ENCODE measurements around the gene OMP.
A peak's percentile ranks its signal among the peaks of the same experiment; 100 is the strongest.

The OMP gene

GRCh38 chr11:77139201-77139600 lies 36.6 kb downstream of the OMP start:
- Mint-ChIP-seq H3K36me3 (ENCODE audit: low read depth) (no peaks in the 10 kb centered on the region), H3K27ac (no peak overlapping the region), H3K27me3 (peaks cover 35% of the 10 kb centered on the region), H3K4me3 (no peak overlapping the region), H3K4me1 (ENCODE audit: low read depth) (peaks cover 29% of the 10 kb centered on the region), H3K9me3 (no peaks in the 10 kb centered on the region)

DNA sequence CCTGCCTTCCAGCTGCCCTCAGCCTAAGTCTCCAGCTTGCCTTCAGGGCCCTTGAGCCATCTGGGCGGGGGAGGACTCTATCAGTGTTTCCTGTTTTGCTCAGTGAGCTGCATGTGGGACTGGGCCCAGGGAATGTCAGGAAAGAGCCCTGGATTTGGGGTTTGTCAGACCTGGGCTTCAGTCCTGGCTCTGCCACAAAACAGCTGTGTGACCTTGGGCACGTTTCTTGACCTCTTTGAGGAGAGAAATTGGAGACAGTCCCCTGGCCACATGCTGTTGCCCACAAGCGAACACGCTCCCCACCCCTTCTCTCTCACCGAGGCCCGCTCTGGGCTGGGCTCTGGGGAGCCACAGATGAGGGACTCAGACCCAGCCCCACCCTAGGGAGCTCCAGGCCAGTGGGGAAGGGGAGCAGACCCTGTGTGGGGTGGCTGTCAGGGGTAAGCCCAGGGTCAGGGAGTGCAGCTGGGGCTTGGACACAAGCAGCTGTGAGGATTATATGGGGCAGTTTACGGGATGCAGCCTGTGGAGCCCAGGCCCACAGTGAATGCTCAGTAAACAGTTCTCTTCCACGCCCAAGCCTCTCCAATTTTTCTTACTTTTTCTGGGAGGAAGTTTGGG lies 37.7 kb downstream of the OMP start:
- Mint-ChIP-seq H3K4me1 (ENCODE audit: low read depth) (peaks cover 29% of the 10 kb centered on the region), H3K27me3 (peaks cover 35% of the 10 kb centered on the region), H3K9me3 (no peaks in the 10 kb centered on the region), H3K4me3 (no peak overlapping the region), H3K27ac (no peak overlapping the region), H3K36me3 (ENCODE audit: low read depth) (no peaks in the 10 kb centered on the region)

DNA sequence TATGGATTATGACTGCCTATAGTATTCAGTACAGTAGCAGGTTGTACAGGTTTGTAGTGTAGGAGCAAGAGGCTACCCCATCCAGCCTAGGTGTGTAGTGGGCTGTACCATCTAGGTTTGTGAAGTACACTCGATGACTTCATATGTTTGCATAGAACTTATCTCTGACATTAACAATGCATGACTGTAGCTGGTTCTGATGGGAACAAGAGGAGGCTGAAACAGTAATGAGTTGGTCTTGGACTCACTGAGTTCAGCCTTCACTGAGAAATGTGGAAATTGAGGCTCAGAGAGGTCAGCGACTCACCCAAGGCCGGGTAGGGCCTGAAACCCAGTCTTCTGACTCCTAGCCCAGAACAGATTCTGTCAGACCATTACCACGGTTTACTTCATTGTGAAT lies 38.4 kb downstream of the OMP start:
- no peaks in the 10 kb centered on the region for H3K9me3 Mint-ChIP-seq
- no peak overlapping the region for H3K4me3 Mint-ChIP-seq
- H3K27me3 Mint-ChIP-seq: peaks cover 31% of the 10 kb centered on the region
- peaks cover 23% of the 10 kb centered on the region for H3K4me1 Mint-ChIP-seq (ENCODE audit: low read depth)
- no peaks in the 10 kb centered on the region for H3K36me3 Mint-ChIP-seq (ENCODE audit: low read depth)
- no peak overlapping the region for H3K27ac Mint-ChIP-seq

DNA sequence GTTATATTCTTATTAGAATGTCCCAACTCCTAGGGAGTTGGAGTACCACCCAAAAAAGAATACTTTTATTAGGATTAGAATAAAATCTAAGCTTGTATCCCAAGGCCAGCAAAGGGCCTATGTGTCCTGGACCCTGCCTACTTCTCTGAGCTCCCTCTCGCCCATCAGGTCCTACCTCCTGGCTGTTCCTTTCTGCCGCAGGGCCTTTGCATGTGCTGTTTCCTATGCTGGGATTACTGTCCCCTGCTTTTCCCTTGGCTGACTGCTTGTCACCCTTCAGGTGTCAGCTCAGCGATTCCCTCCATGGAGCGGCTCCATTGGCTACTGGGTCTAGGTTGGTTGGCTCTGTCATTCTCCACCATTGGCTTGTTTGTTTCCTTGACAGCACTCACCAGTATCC lies 38.8 kb downstream of the OMP start:
- Mint-ChIP-seq H3K27me3 (peaks cover 27% of the 10 kb centered on the region), H3K9me3 (no peaks in the 10 kb centered on the region), H3K27ac (no peak overlapping the region), H3K4me3 (no peak overlapping the region), H3K4me1 (ENCODE audit: low read depth) (peaks cover 18% of the 10 kb centered on the region), H3K36me3 (ENCODE audit: low read depth) (no peaks in the 10 kb centered on the region)

GRCh38 chr11:77142091-77142975 lies 39.7 kb downstream of the OMP start:
- Mint-ChIP-seq H3K4me1 (ENCODE audit: low read depth) (peaks cover 22% of the 10 kb centered on the region), H3K27ac (peak overlapping the region; percentile 28), H3K27me3 (peaks cover 18% of the 10 kb centered on the region), H3K4me3 (no peak overlapping the region), H3K9me3 (no peaks in the 10 kb centered on the region), H3K36me3 (ENCODE audit: low read depth) (no peaks in the 10 kb centered on the region)

DNA sequence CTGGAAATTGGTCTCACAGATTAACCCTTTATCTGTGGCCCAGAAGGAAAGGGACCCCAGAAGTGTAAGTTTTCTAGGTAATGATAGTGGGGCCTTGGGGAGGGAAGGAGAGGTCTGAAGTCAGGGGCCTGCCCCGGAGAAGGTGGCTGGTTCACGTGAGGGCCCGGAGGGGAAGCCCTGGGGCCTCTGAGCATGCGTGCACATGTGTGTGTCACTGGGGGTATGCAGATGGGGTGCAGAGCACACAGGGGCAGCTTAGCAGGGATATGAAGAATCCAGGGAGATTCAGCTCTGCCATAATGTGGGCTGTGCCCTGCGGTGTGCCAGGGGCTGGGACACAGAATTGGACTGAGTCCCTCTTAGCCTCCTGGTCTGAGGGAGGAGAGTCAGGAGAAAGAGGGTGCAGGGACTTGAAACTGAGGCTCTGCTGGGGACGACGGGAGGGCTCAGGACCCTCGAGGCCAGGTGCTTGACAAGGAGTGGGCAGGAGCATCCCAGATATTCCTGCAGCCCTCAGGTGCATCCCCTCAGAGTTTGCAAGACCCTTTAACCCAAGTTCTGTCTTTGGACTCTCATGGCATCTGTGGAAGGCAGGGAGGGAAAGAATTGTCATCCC lies 40.9 kb downstream of the OMP start:
- Mint-ChIP-seq H3K27ac (no peak overlapping the region), H3K27me3 (peaks cover 16% of the 10 kb centered on the region), H3K4me3 (no peak overlapping the region), H3K4me1 (ENCODE audit: low read depth) (peaks cover 33% of the 10 kb centered on the region), H3K36me3 (ENCODE audit: low read depth) (no peaks in the 10 kb centered on the region), H3K9me3 (no peaks in the 10 kb centered on the region)

DNA sequence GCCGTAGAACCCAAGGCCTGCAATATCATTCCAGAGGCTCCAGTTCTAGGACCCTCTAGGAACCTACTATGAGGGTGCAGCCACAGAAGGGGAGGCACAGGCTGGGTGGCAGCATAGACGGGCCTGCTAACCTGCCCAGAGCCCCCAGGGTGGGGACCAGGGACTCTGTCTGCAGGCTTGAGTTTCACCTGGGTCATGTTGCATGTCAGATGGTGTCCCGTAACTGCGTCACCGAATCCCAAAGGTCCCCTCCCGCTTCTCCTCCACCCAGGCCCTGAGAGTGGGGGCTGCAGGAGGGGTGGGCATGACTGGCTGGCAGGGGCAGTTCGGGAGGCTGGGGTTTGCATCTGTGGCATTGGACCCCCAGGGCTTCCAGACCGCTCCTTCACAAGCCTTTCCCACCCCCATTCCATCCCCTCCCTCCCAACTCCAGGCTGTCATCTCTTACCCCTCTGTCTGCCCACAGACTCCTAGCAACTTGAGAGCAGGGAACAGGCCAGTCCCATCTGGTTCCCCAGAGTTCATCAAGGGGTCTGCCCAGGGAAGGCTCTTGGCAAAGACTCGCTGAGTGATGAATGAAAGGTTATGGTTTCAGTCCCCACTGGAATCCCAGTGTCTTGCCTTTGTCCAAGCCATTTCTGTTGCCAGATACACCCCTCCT lies 41.7 kb downstream of the OMP start:
- Mint-ChIP-seq H3K27me3 (peaks cover 8% of the 10 kb centered on the region), H3K4me3 (no peak overlapping the region), H3K4me1 (ENCODE audit: low read depth) (peaks cover 34% of the 10 kb centered on the region), H3K9me3 (no peaks in the 10 kb centered on the region), H3K27ac (no peak overlapping the region), H3K36me3 (ENCODE audit: low read depth) (no peaks in the 10 kb centered on the region)

- Mint-ChIP-seq H3K4me3 (no peak overlapping the region), H3K27ac (no peak overlapping the region), H3K9me3 (no peaks in the 10 kb centered on the region), H3K4me1 (ENCODE audit: low read depth) (peaks cover 34% of the 10 kb centered on the region), H3K36me3 (ENCODE audit: low read depth) (no peaks in the 10 kb centered on the region), H3K27me3 (peaks cover 2% of the 10 kb centered on the region)
These were observed 42.3 kb downstream of the OMP start for GRCh38 chr11:77144857-77145428.

GRCh38 chr11:77146261-77147035 lies 43.8 kb downstream of the OMP start:
- no peak overlapping the region for H3K4me3 Mint-ChIP-seq
- H3K27me3 Mint-ChIP-seq: peaks cover 3% of the 10 kb centered on the region
- H3K27ac Mint-ChIP-seq: no peak overlapping the region
- peaks cover 36% of the 10 kb centered on the region for H3K4me1 Mint-ChIP-seq (ENCODE audit: low read depth)
- H3K9me3 Mint-ChIP-seq: no peaks in the 10 kb centered on the region
- no peaks in the 10 kb centered on the region for H3K36me3 Mint-ChIP-seq (ENCODE audit: low read depth)

DNA sequence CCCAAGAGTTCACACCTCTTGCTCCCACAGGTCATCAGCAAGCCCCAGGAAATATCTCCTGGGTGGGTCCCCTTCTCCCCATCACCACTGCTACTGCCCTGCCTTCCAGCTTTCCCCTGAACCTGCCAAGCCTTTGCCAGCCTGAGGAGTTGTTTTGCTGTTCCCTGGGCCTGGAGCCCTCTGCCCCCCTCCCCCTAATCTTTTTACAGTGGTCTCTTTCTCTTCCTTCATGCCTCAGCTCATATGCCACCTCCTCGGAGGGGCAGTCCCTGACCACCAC lies 44.3 kb downstream of the OMP start:
- peaks cover 36% of the 10 kb centered on the region for H3K4me1 Mint-ChIP-seq (ENCODE audit: low read depth)
- H3K9me3 Mint-ChIP-seq: no peaks in the 10 kb centered on the region
- peak overlapping the region; percentile 28 for H3K27ac Mint-ChIP-seq
- H3K4me3 Mint-ChIP-seq: no peak overlapping the region
- H3K27me3 Mint-ChIP-seq: peaks cover 3% of the 10 kb centered on the region
- H3K36me3 Mint-ChIP-seq (ENCODE audit: low read depth): no peaks in the 10 kb centered on the region

- H3K27ac Mint-ChIP-seq: no peak overlapping the region
- peak overlapping the region; percentile 62 for H3K4me3 Mint-ChIP-seq
- H3K27me3 Mint-ChIP-seq: peaks cover 3% of the 10 kb centered on the region
- no peaks in the 10 kb centered on the region for H3K36me3 Mint-ChIP-seq (ENCODE audit: low read depth)
- no peaks in the 10 kb centered on the region for H3K9me3 Mint-ChIP-seq
- peaks cover 36% of the 10 kb centered on the region for H3K4me1 Mint-ChIP-seq (ENCODE audit: low read depth)
These were observed 45.2 kb downstream of the OMP start for GRCh38 chr11:77147668-77148321.

DNA sequence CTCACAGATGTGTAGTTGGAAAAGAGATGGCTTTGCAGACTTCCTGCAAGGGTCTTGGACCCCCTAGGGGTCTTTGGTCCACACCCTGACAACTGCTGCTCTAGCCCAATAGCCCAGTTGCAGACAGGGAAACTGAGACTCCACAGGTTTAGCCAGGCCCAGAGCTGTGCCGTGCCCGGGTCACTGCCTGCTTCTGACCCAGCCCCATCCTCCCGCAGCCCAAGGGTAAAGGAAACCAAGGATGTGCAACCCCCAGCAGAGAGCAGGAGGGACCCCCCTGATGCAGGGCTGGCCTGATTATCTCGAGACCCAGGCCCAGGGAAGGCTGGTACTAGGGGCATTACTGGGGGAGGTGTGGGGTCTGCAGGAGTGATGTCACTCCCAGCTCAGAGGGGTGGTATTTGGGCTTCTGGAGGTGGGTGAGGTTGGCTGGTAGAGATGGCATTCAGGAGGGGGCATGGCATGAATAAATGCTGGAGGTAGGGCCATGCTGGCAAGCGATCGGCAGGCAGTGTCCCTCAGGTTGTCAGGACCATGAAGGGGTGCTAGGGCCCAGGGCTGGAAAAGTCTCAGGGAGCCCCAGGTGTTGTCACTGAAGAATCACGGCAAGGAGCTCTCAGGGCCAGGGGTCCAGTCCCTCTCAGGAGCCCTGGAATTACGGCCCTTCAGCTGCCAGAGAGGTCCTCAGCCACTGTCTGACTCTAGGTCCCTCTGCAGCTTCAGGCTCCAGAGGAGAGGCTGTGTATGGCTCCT lies 46.5 kb downstream of the OMP start:
- Mint-ChIP-seq H3K4me3 (no peak overlapping the region), H3K4me1 (ENCODE audit: low read depth) (peaks cover 45% of the 10 kb centered on the region), H3K27me3 (peaks cover 3% of the 10 kb centered on the region), H3K9me3 (no peaks in the 10 kb centered on the region), H3K36me3 (ENCODE audit: low read depth) (no peaks in the 10 kb centered on the region), H3K27ac (no peak overlapping the region)

GRCh38 chr11:77149716-77150392 lies 47.2 kb downstream of the OMP start:
- no peaks in the 10 kb centered on the region for H3K36me3 Mint-ChIP-seq (ENCODE audit: low read depth)
- H3K27me3 Mint-ChIP-seq: peaks cover 3% of the 10 kb centered on the region
- no peak overlapping the region for H3K4me3 Mint-ChIP-seq
- H3K4me1 Mint-ChIP-seq (ENCODE audit: low read depth): peaks cover 51% of the 10 kb centered on the region
- no peaks in the 10 kb centered on the region for H3K9me3 Mint-ChIP-seq
- no peak overlapping the region for H3K27ac Mint-ChIP-seq
